ENCODE measurements around the gene MZT1.

Gene MZT1

GRCh38 chr13:72686766-72687165, 40.7 kb downstream of the MZT1 start:
- in situ Hi-C loops (cut with HindIII; ENCODE audit: low sequenced_read_pairs): no loop called here

GRCh38 chr13:72680353-72680752, 47.1 kb downstream of the MZT1 start:
- in situ Hi-C loops (cut with HindIII; ENCODE audit: low sequenced_read_pairs): no loop called here

- in situ Hi-C loops (cut with HindIII; ENCODE audit: low sequenced_read_pairs): no loop called here
These were observed 49.1 kb downstream of the MZT1 start for GRCh38 chr13:72678312-72678711.

DNA sequence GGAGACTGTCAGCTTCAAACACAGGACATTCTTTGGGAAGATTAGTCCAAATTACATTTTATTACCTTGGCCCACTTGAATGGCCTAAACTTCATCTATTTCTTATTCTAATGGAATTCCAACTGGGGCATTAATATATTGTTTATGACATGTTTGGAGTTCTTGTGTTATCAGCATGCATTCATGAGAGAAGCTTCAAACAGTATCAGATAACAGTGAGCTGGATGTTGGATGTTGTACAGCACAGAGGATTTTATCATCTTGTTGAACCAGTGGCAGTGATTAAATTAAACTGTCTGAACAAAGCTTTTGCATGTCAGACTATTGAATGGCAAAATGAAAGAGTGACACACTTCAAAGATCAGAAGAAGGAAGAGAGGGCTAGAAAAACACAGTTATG, 50.0 kb downstream of the MZT1 start:
- in situ Hi-C loops (cut with HindIII; ENCODE audit: low sequenced_read_pairs): no loop called here

DNA sequence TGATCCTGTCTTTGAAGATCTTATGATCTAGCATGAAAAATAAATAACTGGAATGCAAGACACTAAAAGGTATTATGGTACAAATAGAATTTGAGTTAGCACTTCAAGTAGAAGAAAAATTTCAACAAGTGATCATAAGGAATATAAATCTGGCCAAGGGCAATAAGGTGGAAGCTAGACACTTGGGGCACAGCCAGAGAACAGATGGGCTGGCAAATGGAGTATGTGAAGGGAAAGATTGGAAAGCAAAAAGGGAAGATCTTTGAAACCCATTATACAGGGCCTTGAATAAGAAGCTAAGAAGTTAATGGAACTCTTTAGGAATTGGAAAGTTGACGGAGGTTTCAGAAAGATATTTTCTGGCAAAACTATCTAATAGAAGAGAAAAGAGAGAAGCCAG, 61.0 kb downstream of the MZT1 start:
- in situ Hi-C loops (cut with HindIII; ENCODE audit: low sequenced_read_pairs): no loop called here

DNA sequence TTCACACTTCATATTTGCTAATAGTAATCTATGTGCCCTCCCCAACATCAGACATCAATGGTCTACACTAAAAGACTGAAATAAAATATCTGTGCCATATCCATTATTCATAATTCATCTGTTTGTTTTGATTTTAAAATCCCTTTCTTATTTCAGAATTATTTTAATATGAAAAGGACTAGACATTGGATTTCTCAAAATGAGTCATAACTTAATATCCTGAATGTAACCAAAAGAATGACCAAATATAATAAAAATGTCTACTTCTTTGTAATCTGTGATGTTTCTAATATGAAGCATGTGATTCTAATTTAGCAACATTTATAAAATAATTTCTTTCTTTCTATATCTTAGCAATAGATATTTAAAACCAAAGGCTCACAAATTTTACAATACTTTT, 64.9 kb downstream of the MZT1 start:
- in situ Hi-C loops (cut with HindIII; ENCODE audit: low sequenced_read_pairs): no loop called here
